Stimulated activated CD8-positive, alpha-beta memory T cell treated with anti-CD3 and anti-CD28 coated beads, Interleukin-4, amount 100 ng/mL, for 4 hours (primary cell): ENCODE measurements around the gene TSPAN9.

Source experiments
- DNase-seq, 2 donors: peaks; one replicate each; pipeline ENCODE4 v3.0.0-alpha.2; 2020; ENCODE audit warnings: low read depth in 2 of 2, low spot score in 1 of 2

Gene TSPAN9

DNA sequence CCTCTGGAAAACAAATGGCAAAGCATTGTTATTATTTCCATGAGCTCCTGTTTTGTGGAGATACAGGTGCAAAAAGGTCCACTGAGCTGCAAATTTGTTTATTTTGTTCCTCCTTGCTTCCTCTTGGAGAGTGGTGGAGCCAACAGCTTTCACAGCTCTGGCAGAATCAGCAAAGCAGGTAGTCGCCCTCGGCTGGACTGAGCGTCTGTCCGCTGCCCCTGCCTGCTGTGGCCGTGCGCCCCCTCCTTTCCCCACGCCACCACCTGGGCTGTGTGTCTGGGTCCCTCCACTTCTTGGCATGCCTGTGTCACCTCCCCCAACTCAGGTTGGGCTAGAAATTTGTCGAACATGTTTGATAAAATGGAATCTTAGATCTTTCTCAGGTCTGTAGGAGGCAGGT is 188.2 kb downstream of the TSPAN9 start:
- no peak for DNase-seq

DNA sequence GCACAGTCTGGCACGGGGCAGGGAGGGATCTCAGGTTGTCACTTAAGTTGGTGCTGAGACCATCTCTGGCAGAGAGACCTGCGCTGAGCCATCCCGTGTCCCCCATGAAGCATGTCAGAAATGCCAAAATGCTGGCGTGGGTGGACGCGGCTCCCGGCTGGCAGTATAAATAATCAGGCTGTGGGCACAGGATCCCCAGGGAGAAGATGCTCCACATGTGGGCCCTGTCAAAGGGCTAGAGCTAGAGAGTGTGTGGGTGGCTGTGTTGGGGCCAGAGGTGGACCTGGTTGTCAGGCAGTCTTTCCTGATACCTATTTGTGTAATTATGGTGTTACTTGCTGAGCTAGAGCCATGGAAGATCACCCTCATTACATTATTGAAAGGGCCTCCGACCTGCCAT is 189.5 kb downstream of the TSPAN9 start:
- DNase-seq = no peak

DNA sequence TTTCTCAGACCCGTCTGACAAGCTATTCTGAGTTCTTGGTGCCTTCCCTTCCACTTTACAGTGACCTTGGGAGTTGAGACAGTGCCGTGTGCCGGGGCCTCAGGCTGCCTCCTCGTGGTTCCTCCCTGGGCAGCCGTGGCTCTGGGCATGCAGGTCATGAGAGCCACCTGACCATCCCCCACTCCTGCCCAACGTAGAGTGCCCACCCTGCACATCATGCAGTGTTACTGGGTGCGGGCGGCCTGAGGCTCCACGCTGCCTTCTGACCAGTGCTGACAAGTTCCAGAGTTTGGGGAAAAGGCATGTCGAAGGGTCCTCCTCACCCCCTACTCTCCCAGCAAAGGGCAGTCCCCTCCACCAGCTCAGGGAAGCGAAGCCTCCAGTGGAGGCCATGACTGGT is 190.5 kb downstream of the TSPAN9 start:
- DNase-seq = no peak

DNA sequence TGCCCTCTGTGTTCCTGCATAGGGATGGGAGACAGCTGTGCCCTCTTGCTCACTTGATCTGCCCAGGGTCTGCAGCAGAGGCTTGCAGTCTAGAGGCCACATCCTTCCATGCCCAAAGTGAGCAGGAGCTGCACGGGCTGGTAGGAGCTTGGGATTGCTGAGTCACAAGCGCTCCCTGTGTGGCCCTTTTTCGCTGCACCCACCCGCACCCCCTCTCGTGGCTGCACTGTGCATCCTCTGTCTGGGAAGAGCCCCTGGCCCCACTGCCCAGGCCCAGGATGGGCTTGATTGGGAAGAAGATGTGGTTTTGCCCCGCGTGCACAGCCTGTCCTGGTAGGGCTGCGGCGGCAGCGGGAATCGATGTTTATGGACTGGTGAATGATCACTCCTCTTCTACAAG is 192.4 kb downstream of the TSPAN9 start:
- no peak for DNase-seq

DNA sequence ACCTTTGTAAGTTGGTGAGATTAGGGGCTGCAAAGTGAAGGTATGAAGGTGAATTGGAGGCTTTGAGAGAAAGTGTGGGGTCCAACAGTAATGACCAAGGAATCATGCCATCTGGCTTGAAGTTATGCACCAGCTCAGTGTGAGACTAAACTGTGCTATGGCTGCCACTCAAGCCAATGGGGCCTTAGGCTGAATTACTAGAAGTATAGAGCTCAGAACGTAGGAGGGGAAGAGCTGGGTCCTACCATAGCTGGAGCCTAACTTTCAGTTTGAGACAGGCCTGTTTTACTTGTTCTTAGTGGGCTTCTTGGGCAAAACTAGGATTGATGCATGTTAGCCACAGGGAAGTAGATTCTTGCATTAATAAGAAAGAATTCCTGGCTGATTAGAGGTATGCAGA is 194.0 kb downstream of the TSPAN9 start:
- DNase-seq = no peak

DNA sequence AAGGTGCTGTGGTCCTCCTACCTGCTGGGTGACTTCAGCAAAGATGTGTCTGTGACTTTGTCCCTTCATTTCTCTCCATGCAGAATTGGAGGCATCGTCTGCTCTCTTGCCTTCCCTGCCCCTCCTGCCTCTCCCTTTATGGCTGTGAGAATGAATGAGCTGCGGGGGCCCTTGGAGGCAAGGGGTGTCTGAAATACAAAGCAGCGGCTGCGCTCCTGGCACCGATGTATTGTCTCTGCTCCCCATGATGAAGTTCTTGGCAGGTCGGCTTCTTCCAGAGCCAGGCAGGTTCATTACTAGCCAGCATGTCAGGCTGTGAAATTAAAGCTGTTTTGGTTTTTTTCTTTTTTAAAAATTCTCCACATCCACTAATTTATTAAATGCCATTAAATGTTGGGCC is 194.5 kb downstream of the TSPAN9 start:
- no peak for DNase-seq

DNA sequence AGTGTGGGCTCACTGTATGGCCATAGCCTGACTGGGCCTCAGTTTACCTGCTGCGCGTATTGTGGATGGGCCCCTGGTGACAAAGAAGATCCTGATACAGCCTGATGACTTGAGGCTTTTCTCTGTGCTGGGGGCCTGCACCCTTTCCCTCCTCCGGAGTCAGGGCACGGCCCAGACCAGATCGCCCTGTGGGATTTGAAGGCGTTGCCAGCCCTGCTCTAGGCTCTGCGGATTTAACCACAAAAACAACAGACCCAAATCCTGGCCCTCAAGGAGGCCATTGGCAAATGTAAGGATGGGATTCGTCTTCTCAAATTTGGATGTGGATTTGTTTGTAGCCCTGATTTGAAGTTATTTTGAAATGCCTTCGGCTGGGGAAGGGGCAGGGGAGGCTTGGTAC is 195.8 kb downstream of the TSPAN9 start:
- DNase-seq = no peak

DNA sequence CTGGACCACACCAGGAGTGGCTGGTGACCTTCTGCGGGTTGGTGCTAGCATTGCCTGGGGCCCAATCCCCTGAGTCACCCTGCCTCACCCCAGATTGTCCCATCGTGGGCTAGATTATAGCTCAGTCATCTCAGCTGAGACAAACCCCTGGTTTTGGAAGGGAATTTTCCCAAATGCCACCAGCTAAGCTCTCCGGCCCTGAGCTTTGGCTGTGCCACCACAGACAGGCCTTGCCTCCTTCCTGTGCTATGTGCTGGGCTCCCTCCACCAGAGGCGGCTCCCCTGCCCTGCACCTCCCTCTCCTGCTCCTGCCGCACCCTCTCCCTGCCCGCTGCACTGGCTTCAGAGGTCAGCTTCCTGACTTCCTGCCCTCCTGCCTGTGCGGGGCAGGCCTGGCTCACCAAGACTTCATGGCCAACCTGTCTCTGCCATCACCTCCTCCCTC is 196.3 kb downstream of the TSPAN9 start:
- DNase-seq = no peak

DNA sequence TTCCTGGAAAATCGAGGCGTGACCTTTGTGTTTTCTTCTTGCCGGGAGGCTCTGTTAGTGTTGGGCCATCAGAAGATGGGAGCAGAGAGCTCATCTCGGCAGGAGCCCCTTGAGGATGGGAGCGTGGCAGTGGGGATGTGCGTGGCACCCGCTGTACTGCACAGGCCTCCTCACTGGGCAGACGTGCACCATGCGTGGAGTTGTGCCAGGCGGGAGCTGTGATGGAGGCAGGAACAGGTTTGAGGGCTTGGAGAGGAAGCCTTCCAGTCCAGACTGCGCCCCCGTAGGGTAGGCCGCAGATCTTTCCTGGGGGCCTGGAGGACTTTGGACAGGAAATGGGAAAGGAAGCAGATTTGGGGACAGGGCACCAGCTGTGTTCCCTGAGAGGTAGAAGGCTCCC is 197.5 kb downstream of the TSPAN9 start:
- no peak for DNase-seq

DNA sequence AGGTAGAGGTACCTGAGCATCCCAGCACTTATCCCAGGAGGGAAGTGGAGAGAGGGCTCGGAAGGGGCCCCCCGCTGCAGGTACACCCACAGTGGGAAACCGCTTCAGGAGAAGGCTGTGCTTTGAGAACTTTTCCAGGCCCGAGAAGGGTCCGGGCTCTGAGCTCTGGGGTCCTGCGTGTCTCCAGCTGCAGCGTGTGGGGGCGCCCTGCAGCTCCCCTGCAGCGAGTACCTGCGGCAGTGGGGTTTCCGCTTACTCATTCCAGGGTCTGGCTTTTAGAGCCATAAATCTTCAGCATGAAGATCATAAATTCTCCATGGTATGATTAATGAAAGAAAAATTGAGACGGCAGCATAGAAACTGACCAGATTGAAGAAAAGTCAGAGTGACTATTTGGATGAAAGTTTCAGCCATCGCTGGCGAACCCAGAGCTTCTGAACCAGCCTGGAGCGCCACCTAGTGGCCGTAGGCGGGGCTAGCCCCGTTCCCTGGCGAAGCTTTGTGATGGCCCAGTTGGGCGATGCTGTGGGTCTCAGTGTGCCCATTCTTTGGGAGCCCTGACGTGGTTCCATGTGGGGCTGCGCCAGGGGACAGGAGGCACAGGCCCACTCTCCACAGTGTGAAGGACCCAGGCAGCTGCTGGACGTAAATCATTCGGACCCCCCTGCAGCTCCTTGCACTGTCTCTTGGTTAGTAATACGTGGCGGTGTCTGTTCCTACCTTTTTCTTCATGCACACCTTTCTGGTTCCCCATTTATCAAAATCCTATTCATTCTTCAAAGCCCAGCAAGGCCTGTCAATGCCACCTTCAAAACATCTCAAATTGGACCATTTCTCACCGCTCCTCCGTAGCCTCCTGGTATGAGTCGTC is 198.2 kb downstream of the TSPAN9 start:
- peak; percentile 20 to 30 for DNase-seq

DNA sequence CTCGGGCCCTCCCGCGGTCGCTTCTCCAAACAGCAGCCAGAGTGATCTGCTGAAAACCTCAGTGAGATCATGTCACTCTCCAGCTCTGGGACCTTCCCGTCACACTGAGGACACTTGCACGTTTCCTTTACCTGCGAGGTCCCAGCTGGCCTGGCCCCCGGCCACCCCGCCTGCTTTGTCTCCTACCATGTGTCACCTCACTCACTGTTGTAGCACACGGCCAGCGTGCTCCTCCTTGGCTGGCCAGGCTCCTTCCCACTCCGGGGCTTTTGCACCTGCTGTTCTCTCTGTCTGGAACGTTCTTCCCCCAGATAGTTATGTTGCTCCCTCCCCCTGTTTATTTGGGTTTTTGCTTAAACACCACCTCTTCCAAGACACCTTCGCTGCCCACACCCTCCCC is 199.0 kb downstream of the TSPAN9 start:
- no peak for DNase-seq

DNA sequence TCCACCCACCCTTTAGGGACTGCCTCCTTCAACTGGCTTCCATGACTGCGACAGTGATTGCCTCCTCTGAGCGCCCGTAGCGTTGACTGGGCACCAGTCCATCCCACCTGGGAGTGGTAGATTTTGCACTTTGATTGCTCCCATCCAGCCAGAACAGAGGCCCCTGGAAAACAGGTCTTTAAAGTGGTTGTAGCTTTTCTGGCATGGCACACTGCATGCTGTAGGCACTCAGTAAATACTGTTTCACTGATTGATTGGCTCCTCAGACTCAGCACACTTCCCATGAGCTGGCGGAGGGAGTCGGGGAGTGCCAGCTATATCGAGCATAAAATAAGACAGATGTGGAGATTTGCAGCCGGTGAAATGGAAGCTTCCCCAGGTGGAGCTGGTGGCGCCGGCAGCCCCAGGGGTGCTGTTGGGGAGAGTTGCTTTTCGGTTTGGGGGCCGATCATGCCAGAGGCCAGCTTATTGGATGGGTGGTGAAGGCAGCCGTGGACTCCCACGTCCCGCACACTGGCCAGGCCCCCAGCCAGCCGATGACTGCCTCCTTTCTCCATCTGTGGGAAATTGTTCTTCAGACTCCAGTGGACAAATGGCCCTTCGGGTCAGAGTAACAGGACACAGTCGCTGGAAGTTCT is 200.2 kb downstream of the TSPAN9 start:
- DNase-seq = no peak

DNA sequence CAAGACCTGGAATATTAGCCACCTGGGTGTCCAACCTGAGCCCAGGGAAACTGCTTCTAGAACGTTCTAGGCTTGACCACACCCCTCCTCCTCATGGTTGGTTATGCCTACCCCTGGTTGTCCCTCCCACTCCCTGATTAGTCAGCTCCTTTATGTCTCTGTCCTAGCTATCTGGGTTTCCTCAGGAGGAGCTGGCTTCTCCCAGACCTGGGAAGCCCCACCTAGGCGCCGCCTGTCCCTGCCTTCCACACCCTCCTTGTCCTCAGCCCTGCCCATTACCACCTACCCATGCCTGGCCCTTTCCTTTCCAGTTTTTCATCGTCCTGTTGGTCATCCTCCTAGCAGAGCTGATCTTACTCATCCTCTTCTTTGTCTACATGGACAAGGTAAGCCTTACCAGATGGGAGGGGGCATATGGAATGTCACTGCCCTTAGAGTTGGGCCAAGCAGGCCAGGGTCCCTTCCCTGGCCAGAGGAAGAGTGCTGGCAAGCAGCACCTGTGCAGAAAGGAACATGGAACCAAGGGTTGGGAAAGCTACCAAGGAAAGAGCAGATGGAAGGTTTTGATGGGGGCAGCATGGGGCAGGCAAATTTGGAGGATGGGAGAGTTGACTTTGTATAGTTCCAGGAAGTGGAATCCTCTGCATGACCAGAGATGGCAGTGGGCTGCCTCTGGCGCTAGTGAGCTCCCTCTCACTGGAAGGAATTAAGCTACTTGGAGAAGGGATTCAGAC is 201.7 kb downstream of the TSPAN9 start:
- no peak for DNase-seq

DNA sequence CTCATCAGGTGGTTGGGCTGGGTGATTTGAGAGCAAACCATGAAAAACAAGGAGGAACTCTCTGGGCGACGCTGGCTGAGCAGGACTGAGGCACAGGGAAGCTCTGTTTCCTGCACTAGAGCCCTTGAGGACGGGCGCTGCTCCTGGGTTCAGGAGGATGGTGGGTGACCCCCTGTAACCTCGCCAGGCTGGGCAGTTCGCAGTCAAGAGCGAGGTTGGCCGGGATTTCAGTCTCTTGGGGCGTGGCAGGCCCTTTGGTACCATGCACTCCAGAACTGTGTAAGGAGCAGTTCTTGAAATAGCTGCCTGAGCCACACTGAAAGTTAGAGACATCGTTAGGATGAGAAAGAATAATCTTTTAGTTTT is 202.2 kb downstream of the TSPAN9 start:
- DNase-seq = no peak

DNA sequence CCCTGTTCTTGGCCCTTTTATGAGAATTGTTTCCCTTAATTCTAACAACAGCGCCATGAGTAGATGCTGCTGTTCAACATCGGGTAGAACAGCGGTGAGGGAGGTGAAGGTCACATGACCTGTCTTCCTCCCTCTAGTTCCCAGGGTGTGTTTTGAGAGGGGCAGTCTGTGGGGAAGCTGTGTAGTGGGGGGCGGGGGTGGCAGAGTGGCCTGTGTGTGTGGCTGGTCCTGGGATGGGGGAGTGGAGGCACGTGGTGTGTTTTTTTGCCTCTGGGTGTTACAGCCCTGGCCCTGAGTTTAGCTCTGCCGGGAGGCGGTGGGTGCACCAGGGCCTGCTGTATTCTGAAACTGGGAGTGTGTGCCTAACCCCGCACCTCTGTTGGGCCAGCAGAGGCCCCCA is 202.7 kb downstream of the TSPAN9 start:
- DNase-seq = no peak

DNA sequence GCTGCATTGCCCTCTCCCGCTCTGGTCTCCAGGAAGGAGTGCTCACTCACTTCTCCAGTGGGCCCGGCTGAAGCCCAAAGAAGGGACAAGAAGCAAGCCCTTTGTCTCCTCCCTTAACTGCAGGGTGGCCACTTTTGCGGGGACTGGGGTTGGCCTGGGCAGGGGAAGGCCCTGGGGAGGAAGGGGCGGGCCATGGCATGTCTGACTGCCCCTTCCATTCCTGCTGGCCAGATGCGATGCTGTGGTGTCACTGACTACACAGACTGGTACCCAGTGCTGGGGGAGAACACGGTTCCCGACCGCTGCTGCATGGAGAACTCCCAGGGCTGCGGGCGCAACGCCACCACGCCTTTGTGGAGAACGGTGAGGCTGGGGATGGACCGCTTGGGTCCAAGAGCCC is 203.8 kb downstream of the TSPAN9 start:
- no peak for DNase-seq

DNA sequence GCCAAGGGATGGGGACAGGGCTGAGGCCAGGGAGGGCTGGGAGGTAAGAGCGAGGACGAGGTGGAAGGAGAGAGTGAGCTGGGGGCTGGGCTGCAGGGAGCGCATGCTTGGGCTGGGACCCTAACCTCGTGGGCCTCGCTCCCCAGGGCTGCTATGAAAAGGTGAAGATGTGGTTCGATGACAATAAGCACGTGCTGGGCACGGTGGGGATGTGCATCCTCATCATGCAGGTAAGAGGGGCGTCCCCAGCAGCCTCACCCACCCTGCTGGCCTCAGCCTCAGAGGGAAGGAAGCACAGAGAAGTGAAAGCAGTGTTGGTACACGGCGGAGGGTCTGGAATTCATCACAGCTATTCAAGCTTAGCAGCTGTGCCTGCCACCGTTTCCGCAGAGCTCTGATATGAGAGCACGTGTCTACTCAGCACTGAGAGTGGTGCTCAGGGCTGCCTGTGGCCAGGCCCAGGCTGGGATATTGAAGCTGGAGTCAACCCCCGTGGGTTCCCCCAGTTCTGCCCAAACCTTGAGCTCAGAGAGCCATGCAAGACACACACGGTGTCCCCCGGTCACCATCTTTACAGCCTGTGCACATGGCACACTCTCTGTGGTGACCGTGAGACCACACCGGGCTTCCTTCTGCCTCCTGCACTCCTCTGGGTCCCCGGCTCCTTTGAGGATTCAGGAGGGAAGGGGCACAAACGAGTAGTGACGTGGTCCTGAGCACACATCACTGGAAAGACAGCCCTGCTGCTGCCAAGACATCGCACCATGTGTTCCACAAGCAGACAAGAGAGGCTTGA is 204.6 kb downstream of the TSPAN9 start:
- no peak for DNase-seq

DNA sequence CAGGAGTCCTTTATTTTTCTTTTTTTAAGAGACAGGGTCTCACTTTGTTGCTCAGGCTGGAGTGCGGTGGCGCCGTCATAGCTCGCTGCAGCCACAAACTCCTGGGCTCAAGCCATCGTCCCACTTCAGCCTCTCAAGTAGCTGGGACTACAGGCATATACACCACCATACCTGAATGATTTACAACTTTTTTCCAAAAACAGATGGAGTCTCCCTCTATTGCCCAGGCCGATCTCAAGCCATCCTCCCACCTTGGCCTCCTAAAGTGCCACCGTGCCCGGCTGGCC is 205.1 kb downstream of the TSPAN9 start:
- DNase-seq = no peak

DNA sequence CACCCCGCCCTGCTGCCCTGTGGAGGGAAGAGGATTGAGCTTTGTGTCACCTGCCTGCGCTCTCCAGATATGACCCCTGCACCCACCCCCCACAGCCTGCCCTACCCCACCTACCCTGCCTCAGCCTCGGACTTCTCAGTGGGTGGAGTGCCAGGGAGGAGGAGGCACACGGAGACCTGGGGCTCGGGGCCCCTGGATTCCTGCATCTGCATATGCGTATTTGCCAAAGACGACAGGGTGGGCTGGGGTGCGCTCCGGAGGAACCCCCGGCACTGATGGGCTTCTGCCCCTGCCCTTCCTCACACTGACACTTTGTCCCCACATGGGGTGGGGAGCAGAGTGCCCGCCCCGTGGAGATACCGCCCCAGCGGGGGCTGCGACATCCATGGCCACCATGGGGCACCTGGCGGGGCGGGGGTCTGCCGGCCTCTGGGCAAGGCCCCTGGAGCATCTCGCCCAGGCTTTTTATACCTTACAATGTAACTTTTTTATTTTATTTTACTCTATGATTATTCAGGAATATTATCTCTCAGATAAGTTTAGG is 206.0 kb downstream of the TSPAN9 start:
- no peak for DNase-seq

DNA sequence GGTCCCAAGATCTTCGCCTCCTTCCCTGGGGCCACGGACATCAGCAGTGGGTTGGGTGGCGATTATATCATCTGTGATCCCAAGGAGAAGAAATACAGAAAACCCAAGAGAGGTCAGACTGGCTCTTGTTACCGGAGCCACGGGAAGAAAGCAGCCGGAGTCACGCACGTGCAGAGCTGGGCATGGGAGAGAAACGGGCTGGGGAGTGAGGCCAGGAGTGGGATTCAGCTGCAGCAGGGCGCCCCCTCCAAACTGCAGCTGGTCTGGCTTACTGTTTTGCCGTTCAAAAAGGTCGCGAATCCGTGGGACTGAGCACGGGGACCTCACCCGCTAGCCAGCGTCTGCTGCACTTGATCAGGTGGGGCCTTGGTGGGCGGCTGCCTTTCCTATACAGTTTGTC is 207.2 kb downstream of the TSPAN9 start:
- no peak for DNase-seq

DNA sequence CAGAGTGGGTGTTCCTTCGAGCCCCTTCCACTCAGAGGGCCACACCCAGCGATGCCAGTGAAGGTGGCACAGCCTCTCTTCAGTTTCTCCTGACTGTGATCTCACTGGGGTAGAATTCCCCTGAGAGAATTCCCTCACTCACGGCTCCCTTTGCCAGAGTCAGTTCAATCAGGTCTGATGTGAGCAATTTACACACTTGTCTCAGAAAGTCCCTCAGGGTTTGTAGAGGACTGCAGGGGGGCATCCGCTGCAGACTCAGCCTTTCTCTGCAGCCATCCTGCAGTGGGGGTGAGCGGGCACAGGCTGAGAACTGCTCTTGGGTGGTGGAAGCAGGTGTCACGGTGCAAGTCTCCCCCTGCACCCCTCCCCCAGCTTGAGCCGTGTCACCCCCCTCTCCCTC is 208.4 kb downstream of the TSPAN9 start:
- no peak for DNase-seq
